GM12878 (cell line): Measurements from ENCODE around the gene UQCC2. TPM values are rescaled to one million over a fixed set of nuclear protein-coding genes. Genes with fewer than 3 reads are reported as not detected.

ENCODE experiments used
- ATAC-seq: fragments of 200-7000 bp; cut with Tn5 transposase; 3 replicates; pipeline ENCODE4 v1.9.1; 2020; ENCODE audit warnings: mild to moderate bottlenecking, moderate library complexity
- BruUV-seq: library from RNA; stranded (reverse); fragments of 400-500 nt; replicated peaks from 2 replicates; lab custom pipeline; 2021; lab: Mats Ljungman, UMichigan
- CTCF ChIA-PET: fragments of 300-600 bp; sonication (Branson Sonifier 250); formaldehyde crosslinking; extraction: SDS; loops from one replicate; lab custom pipeline; 2021; ENCODE audit warnings: inconsistent platforms; lab: Yijun Ruan, JAX
- POLR2A ChIA-PET: fragments of 350-600 bp; formaldehyde crosslinking; extraction: SDS; loops from one replicate; lab custom pipeline; 2021; ENCODE audit warnings: inconsistent platforms; lab: Charles Lee
- RAD21 ChIA-PET: fragments of 300-600 bp; sonication (Branson Sonifier 250); formaldehyde crosslinking; loops from one replicate; lab custom pipeline; 2023; ENCODE audit warnings: antibody characterized with exemption; ENCODE audit not compliant: unreplicated experiment; lab: Charles Lee
- SMC1A ChIA-PET: fragments of 300-600 bp; sonication (Branson Sonifier 250); formaldehyde crosslinking; loops from one replicate; lab custom pipeline; 2023; ENCODE audit not compliant: unreplicated experiment, uncharacterized antibody; lab: Charles Lee
- DNase-seq: peaks from one replicate; pipeline ENCODE4 v3.0.0-alpha.2; 2011; ENCODE audit warnings: low read depth, low spot score
- FAIRE-seq: peaks from 3 replicates; lab custom pipeline; 2011; peaks lifted over from hg19 to GRCh38; lab: Jason Lieb, UNC
- H2AFZ ChIP-seq: 2 replicates; pipeline ENCODE4 v1.6.0; 2011; ENCODE audit warnings: low read depth, low read length, control low read depth; ENCODE audit not compliant: control insufficient read depth
- H3K27ac ChIP-seq: 2 replicates; pipeline ENCODE4 v1.5.1; 2011; ENCODE audit warnings: control low read depth; ENCODE audit not compliant: control insufficient read depth, insufficient read depth
- H3K27me3 ChIP-seq, 2 experiments: replicated peaks in 1 of 2; 2 replicates each; pipeline versions ENCODE4 v1.6.0 to v1.6.1; 2011; ENCODE audit warnings: low read length in 1 of 2; ENCODE audit not compliant: control insufficient read depth in 2 of 2, insufficient read depth in 2 of 2
- H3K36me3 ChIP-seq, 2 experiments: 2 replicates each; pipeline ENCODE4 v1.5.1; 2011; ENCODE audit warnings: low read length in 1 of 2; ENCODE audit not compliant: control insufficient read depth in 2 of 2, insufficient read depth in 2 of 2
- H3K4me1 ChIP-seq: 2 replicates; pipeline ENCODE4 v1.6.1; 2011; ENCODE audit warnings: mild to moderate bottlenecking, low read length, moderate library complexity, mixed read lengths; ENCODE audit not compliant: control insufficient read depth, insufficient read depth
- H3K4me2 ChIP-seq: 2 replicates; pipeline ENCODE4 v1.6.0; 2011; ENCODE audit warnings: control low read depth; ENCODE audit not compliant: control insufficient read depth, insufficient read depth
- H3K4me3 ChIP-seq: fragments of 200-600 bp; sonication (generic); 2 replicates; pipeline ENCODE4 v1.5.1; 2016
- H3K79me2 ChIP-seq: 2 replicates; pipeline ENCODE4 v1.6.0; 2011; ENCODE audit warnings: low read length; ENCODE audit not compliant: control insufficient read depth, insufficient read depth
- H3K9ac ChIP-seq: 2 replicates; pipeline ENCODE4 v1.8.0; 2011; ENCODE audit warnings: low read length, control low read depth, mixed read lengths; ENCODE audit not compliant: control insufficient read depth, insufficient read depth
- H3K9me3 ChIP-seq: replicated peaks from 3 replicates; pipeline ENCODE4 v1.5.1; 2011; ENCODE audit warnings: mild to moderate bottlenecking, low read length; ENCODE audit not compliant: control insufficient read depth, insufficient read depth
- H4K20me1 ChIP-seq: 2 replicates; pipeline ENCODE4 v1.6.0; 2011; ENCODE audit not compliant: control insufficient read depth, insufficient read depth
- BCL3 ChIP-seq: IDR thresholded peaks from 2 replicates; pipeline ENCODE4 v1.6.1; 2011; ENCODE audit warnings: borderline replicate concordance, low read depth, mild to moderate bottlenecking, moderate library complexity, low read length; ENCODE audit not compliant: insufficient read depth, poor library complexity, severe bottlenecking
- USF1 ChIP-seq: IDR thresholded peaks from 2 replicates; pipeline ENCODE4 v1.6.1; 2011; ENCODE audit warnings: borderline replicate concordance, low read depth, mild to moderate bottlenecking, moderate library complexity, mixed read lengths, low read length; ENCODE audit not compliant: insufficient read depth; ENCODE audit errors: extremely low read length
- WGBS: methylation state at CpG from one replicate; pipeline ENCODE4 v1.1.6; 2016; ENCODE audit warnings: low lambda C conversion rate; ENCODE audit not compliant: insufficient replicate concordance, insufficient coverage; ENCODE audit errors: missing lambda C conversion rate; 5-methylcytosine and 5-hydroxymethylcytosine counted together
- in situ Hi-C: fragments of 300-500 bp; cut with MboI; formaldehyde crosslinking; loops from 9 replicates; pipeline ENCODE4 v1.14.3; 2018; ENCODE audit warnings: mixed read lengths
- intact Hi-C: fragments of 100-400 bp; cut with micrococcal nuclease; formaldehyde crosslinking; loops from one replicate; pipeline ENCODE4 v1.14.2; 2022; ENCODE audit not compliant: unreplicated experiment
- polyA plus RNA-seq, 11 experiments: library from polyadenylated mRNA; depleted of rRNA in 4 of 11; unstranded in 6 of 11; stranded (reverse) in 5 of 11; fragments of >200 nt; fragmentation: Nextera tagmentation in 4 of 11; fragmentation: Illumina TruSeq in 1 of 11; extraction: Ambion mirVana in 4 of 11; extraction: Trizol in 1 of 11; gene quantifications; 1 replicate in 1 of 11; 2 replicates in 10 of 11; pipeline versions ENCODE4 v1.2.1 to v1.2.3, GENCODE V29; 2011 to 2016; ENCODE audit warnings: inconsistent platforms in 2 of 11, missing spikeins in 2 of 11, low read depth in 1 of 11
- total RNA-seq, 4 experiments: library from RNA; depleted of rRNA in 3 of 4; stranded (reverse); fragments of >200 nt in 3 of 4; fragmentation: Illumina TruSeq in 1 of 4; extraction: Trizol in 1 of 4; gene quantifications; 2 replicates each; pipeline versions ENCODE4 v1.2.1 to v1.2.3, GENCODE V29; 2013 to 2021
- TF ChIP-seq, protein P1 (sequence below): fragments of 450-650 bp; formaldehyde crosslinking; IDR thresholded peaks from 2 replicates; pipeline ENCODE4 v1.4.0; 2020; ENCODE audit warnings: mild to moderate bottlenecking, moderate library complexity

UQCC2 gene
- total and polyA plus RNA-seq, 10 of the 15 experiments (the other 5 are each of a cell fraction or from before 2014, with no cell fraction given): 40.6 to 478 (median 71.2) TPM

DNA sequence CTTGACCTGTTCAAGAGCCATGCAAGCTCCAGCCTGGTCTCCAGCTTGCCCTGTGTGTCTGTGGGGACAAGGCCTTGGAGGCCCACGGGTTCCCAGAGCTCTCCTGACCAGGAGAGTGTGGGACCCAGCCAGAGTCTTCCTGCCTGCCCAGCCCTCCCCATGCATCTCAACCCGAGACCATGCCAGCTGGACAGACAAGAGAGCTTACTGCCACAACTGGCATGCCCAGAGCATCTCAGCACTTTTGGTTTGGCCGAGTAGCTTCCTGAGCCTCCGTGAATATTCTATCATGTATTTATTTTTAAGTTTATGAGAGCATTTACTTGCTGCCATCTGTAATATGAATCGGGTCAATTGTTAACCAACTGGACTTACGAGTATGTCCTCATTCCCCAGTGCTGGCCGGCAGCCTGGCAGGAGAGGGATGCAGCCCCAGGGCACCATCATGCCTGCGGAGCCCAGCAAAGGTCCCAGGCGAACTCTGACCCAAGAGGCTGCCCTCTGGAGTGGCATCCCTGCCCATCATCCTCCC, 20.3 kb upstream of the UQCC2 start:
- no peaks in the 10 kb centered on the region for H3K79me2 ChIP-seq
- no peaks in the 10 kb centered on the region for H3K36me3 ChIP-seq
- no peaks in the 10 kb centered on the region for H3K9me3 ChIP-seq
- FAIRE-seq (no peak), ATAC-seq (no peak), DNase-seq (no peak)
- SMC1A ChIA-PET: no interaction called here
- H3K4me3 ChIP-seq: no peak overlapping the region
- H3K27me3 ChIP-seq: peaks cover 0 to 5% of the 10 kb centered on the region in 2 experiments; a peak in 1 of 4 replicates
- no peak overlapping the region for H3K9ac ChIP-seq
- TF ChIP-seq, protein P1, sequence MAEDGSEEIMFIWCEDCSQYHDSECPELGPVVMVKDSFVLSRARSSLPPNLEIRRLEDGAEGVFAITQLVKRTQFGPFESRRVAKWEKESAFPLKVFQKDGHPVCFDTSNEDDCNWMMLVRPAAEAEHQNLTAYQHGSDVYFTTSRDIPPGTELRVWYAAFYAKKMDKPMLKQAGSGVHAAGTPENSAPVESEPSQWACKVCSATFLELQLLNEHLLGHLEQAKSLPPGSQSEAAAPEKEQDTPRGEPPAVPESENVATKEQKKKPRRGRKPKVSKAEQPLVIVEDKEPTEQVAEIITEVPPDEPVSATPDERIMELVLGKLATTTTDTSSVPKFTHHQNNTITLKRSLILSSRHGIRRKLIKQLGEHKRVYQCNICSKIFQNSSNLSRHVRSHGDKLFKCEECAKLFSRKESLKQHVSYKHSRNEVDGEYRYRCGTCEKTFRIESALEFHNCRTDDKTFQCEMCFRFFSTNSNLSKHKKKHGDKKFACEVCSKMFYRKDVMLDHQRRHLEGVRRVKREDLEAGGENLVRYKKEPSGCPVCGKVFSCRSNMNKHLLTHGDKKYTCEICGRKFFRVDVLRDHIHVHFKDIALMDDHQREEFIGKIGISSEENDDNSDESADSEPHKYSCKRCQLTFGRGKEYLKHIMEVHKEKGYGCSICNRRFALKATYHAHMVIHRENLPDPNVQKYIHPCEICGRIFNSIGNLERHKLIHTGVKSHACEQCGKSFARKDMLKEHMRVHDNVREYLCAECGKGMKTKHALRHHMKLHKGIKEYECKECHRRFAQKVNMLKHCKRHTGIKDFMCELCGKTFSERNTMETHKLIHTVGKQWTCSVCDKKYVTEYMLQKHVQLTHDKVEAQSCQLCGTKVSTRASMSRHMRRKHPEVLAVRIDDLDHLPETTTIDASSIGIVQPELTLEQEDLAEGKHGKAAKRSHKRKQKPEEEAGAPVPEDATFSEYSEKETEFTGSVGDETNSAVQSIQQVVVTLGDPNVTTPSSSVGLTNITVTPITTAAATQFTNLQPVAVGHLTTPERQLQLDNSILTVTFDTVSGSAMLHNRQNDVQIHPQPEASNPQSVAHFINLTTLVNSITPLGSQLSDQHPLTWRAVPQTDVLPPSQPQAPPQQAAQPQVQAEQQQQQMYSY (CRISPR knock-in tag): no peak
- no peak overlapping the region for H3K4me2 ChIP-seq
- CTCF ChIA-PET: interaction anchor here (1.4 to 1.7 kb wide), 2 partner anchors 10 to 12 kb away, joined by 4 read pairs; no protein-coding TSS in a partner anchor
- 7% methylated on average over 9 of the region's 9 CpGs for WGBS
- in situ Hi-C loops: no loop called here
- RAD21 ChIA-PET: no interaction called here
- no peaks in the 10 kb centered on the region for H3K4me1 ChIP-seq
- no peak overlapping the region for H2AFZ ChIP-seq
- H3K27ac ChIP-seq: no peak overlapping the region
- intact Hi-C loops: no loop called here
- no peaks in the 10 kb centered on the region; the same call in 1 of the 2 replicates for H4K20me1 ChIP-seq
- POLR2A ChIA-PET: no interaction called here
- BruUV-seq: no TSS peak

- Histone ChIP-seq H3K9me3 (no peaks in the 10 kb centered on the region), H3K36me3 (no peaks in the 10 kb centered on the region), H3K79me2 (no peaks in the 10 kb centered on the region), H3K4me1 (no peaks in the 10 kb centered on the region), H2AFZ (no peak overlapping the region), H4K20me1 (no peaks in the 10 kb centered on the region; the same call in 1 of the 2 replicates), H3K27ac (no peak overlapping the region), H3K4me3 (no peak overlapping the region), H3K4me2 (no peak overlapping the region), H3K9ac (no peak overlapping the region), H3K27me3 (peaks cover 0 to 7% of the 10 kb centered on the region in 2 experiments; a peak in 1 of 4 replicates)
- TF ChIP-seq, protein P1 (CRISPR knock-in tag): no peak
- TF ChIP-seq BCL3: no peak
- peak; percentile 14 for TF ChIP-seq USF1
- intact Hi-C loops (no loop called here), in situ Hi-C loops (no loop called here)
- ChIA-PET RAD21 (no interaction called here), POLR2A (no interaction called here), CTCF (interaction anchor here (1.4 to 1.7 kb wide), 2 partner anchors 11 to 13 kb away, joined by 4 read pairs; no protein-coding TSS in a partner anchor), SMC1A (no interaction called here)
- no peak for FAIRE-seq
- no peak for ATAC-seq
- no peak for DNase-seq
- BruUV-seq: no TSS peak
- WGBS: 18% methylated on average over 7 of the region's 7 CpGs
Observed at GRCh38 chr6:33731035-33731434, 19.5 kb upstream of the UQCC2 start.
